Mammary epithelial cell (primary cell): ENCODE results near the gene SMCHD1.

Source experiments
- EZH2 ChIP-seq: IDR thresholded peaks from 2 replicates; pipeline ENCODE4 v1.6.1; 2012; ENCODE audit warnings: low read length, inconsistent platforms, borderline replicate concordance
- TF ChIP-seq, protein P1 (sequence below), 2 donors: IDR thresholded peaks in 1 of 2; conservative IDR thresholded peaks in 1 of 2; 2 replicates each; pipeline ENCODE4 v1.5.1; 2011 to 2012; ENCODE audit warnings: inconsistent platforms in 2 of 2, low read length in 2 of 2, mild to moderate bottlenecking in 2 of 2, control low read depth in 1 of 2, low read depth in 1 of 2; ENCODE audit not compliant: insufficient read depth in 1 of 2; ENCODE audit errors: extremely low read depth in 1 of 2

DNA sequence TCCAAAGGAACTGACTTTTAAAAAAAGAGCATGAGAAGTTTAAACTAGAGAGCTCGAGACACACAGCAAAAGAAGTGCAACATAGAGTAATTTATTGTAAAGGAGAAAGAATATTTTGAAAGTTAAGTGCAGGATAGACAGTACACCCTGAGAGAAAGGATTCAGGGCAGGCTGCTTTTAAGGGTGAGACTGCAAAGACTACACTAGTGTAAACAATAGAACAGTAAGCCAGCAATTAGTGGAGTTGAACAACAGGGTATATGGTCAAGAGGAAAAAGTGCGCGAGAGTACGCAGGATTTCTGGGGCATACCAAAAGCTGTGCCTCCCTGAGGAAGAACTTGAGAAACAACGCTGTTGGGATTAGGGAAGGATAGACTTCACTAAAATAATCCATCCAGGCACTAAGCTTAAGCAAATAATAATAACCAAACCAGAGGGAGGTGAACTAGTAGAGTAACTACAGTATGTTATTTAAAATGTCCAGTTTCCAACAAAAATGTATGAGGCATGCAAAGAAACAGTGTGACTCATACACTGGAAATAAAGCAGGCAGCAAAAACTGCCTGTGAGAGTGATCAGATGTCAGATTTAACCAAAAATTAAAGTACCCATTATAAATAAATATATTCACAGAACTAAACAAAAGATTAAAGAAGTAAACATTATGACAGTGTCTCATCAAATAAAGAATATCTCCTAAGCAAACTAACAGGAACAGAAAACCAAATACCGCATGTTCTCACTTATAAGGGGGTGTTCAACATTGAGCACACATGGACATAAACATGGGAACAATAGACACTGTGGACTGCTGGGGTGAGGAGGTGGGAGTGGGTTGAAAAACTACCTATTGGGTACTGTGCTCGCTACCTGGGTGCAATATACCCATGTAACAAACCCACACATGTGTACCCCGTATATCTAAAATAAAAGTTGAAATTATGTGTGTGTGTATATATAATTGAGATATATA is 150.7 kb downstream of the SMCHD1 start:
- TF ChIP-seq EZH2: no peak
- TF ChIP-seq, protein P1, sequence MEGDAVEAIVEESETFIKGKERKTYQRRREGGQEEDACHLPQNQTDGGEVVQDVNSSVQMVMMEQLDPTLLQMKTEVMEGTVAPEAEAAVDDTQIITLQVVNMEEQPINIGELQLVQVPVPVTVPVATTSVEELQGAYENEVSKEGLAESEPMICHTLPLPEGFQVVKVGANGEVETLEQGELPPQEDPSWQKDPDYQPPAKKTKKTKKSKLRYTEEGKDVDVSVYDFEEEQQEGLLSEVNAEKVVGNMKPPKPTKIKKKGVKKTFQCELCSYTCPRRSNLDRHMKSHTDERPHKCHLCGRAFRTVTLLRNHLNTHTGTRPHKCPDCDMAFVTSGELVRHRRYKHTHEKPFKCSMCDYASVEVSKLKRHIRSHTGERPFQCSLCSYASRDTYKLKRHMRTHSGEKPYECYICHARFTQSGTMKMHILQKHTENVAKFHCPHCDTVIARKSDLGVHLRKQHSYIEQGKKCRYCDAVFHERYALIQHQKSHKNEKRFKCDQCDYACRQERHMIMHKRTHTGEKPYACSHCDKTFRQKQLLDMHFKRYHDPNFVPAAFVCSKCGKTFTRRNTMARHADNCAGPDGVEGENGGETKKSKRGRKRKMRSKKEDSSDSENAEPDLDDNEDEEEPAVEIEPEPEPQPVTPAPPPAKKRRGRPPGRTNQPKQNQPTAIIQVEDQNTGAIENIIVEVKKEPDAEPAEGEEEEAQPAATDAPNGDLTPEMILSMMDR (conservative IDR thresholded peaks at IDR 0.05 in 1 of 2, IDR thresholded peaks at IDR 0.05 in 1 of 2; ENCODE audit: extremely low read depth in 1 of 2, insufficient read depth in 1 of 2, low read depth in 1 of 2, low read length in 2 of 2): no peak
